Measurements from ENCODE around the gene PLAGL1. TPM values are rescaled to one million over a fixed set of nuclear protein-coding genes. Genes with fewer than 3 reads are reported as not detected.

Gene PLAGL1
- total and polyA plus RNA-seq, 2 donors (not counting 1 experiment from before 2014, with no cell fraction given), result 23.6 to 36.0 TPM

- no peaks in the 10 kb centered on the region for H3K4me1 Mint-ChIP-seq
- no peak overlapping the region for H3K27ac Mint-ChIP-seq
- no CpG with 5 or more reads among the region's 3 CpGs for WGBS (ENCODE audit: insufficient coverage)
- intact Hi-C loops (cut with micrococcal nuclease), result no loop called here
- no peak overlapping the region for H3K27ac ChIP-seq (ENCODE audit: low read length in 2 of 2)
- TF ChIP-seq EZH2 (IDR thresholded peaks at IDR 0.05; ENCODE audit: borderline replicate concordance, insufficient read depth, low read depth, low read length, poor library complexity, severe bottlenecking) (no peak), CTCF (IDR thresholded peaks at IDR 0.05) (no peak)
- no peak overlapping the region for H3K4me3 ChIP-seq (ENCODE audit: control extremely low read depth in 1 of 5, extremely low read depth in 1 of 5, insufficient read depth in 1 of 5, low read depth in 2 of 5, low read length in 4 of 5)
- H3K9ac ChIP-seq (ENCODE audit: low read length), result no peak overlapping the region
- no peak overlapping the region for H3K4me2 ChIP-seq (replicated peaks; ENCODE audit: low read depth, low read length, poor library complexity, severe bottlenecking)
- DNase-seq (no peak), ATAC-seq (ENCODE audit: low read depth) (no peak)
- H3K4me3 Mint-ChIP-seq, result no peak overlapping the region
- H4K20me1 ChIP-seq (ENCODE audit: control insufficient read depth, insufficient read depth, low read length, poor library complexity, severe bottlenecking), result no peaks in the 10 kb centered on the region
- H3K27me3 Mint-ChIP-seq, result no peaks in the 10 kb centered on the region
- POLR2A ChIA-PET, result no interaction called here
- H3K27me3 ChIP-seq (replicated peaks in 1 of 4; ENCODE audit: control extremely low read depth in 1 of 4, control insufficient read depth in 3 of 4, insufficient read depth in 4 of 4, low read length in 3 of 4), result no peaks in the 10 kb centered on the region
- CTCF ChIA-PET, result interaction anchor here (1.5 kb wide), 1 partner anchor 16 kb away, joined by 6 read pairs; no protein-coding TSS in a partner anchor
- H3K4me1 ChIP-seq (ENCODE audit: control insufficient read depth in 2 of 2, insufficient read depth in 2 of 2, low read length in 2 of 2), result no peaks in the 10 kb centered on the region
- no peak overlapping the region for H2AFZ ChIP-seq (ENCODE audit: insufficient read depth, low read depth, low read length, poor library complexity, severe bottlenecking)
- no peaks in the 10 kb centered on the region for H3K79me2 ChIP-seq (ENCODE audit: control insufficient read depth, insufficient read depth, low read length)
- no peaks in the 10 kb centered on the region for H3K36me3 ChIP-seq (replicated peaks in 1 of 2; ENCODE audit: control extremely low read depth in 1 of 2, control insufficient read depth in 1 of 2, extremely low read depth in 1 of 2, insufficient read depth in 2 of 2, low read length in 1 of 2)
- peaks cover 4 to 9% (median 6%) of the 10 kb centered on the region in 3 donors for H3K9me3 ChIP-seq (ENCODE audit: control extremely low read depth in 1 of 3, control insufficient read depth in 2 of 3, insufficient read depth in 1 of 3, low read length in 2 of 3)
- peaks cover 3% of the 10 kb centered on the region for H3K9me3 Mint-ChIP-seq (ENCODE audit: insufficient read depth)
Measured at GRCh38 chr6:144029452-144029851, 21.4 kb upstream of the PLAGL1 start.

- H3K9ac ChIP-seq (ENCODE audit: low read length), result no peak overlapping the region
- CTCF ChIA-PET, result interaction anchor here (1.0 kb wide), 1 partner anchor 1606 kb away, joined by 3 read pairs; no protein-coding TSS in a partner anchor
- H3K4me1 ChIP-seq (ENCODE audit: control insufficient read depth in 2 of 2, insufficient read depth in 2 of 2, low read length in 2 of 2), result no peaks in the 10 kb centered on the region
- no peaks in the 10 kb centered on the region for H3K79me2 ChIP-seq (ENCODE audit: control insufficient read depth, insufficient read depth, low read length)
- no peak for ATAC-seq (ENCODE audit: low read depth)
- Mint-ChIP-seq H3K27ac (no peak overlapping the region), H3K4me1 (no peaks in the 10 kb centered on the region), H3K4me3 (no peak overlapping the region), H3K27me3 (no peaks in the 10 kb centered on the region), H3K9me3 (ENCODE audit: insufficient read depth) (no peaks in the 10 kb centered on the region)
- H4K20me1 ChIP-seq (ENCODE audit: control insufficient read depth, insufficient read depth, low read length, poor library complexity, severe bottlenecking), result no peaks in the 10 kb centered on the region
- intact Hi-C loops (cut with micrococcal nuclease), result no loop called here
- no peak overlapping the region for H3K4me2 ChIP-seq (replicated peaks; ENCODE audit: low read depth, low read length, poor library complexity, severe bottlenecking)
- no peak for DNase-seq
- POLR2A ChIA-PET, result no interaction called here
- TF ChIP-seq CTCF (IDR thresholded peaks at IDR 0.05), result no peak
- TF ChIP-seq EZH2 (IDR thresholded peaks at IDR 0.05; ENCODE audit: borderline replicate concordance, insufficient read depth, low read depth, low read length, poor library complexity, severe bottlenecking), result no peak
- H3K27ac ChIP-seq (ENCODE audit: low read length in 2 of 2), result no peak overlapping the region
- no peaks in the 10 kb centered on the region for H3K36me3 ChIP-seq (replicated peaks in 1 of 2; ENCODE audit: control extremely low read depth in 1 of 2, control insufficient read depth in 1 of 2, extremely low read depth in 1 of 2, insufficient read depth in 2 of 2, low read length in 1 of 2)
- no peak overlapping the region for H2AFZ ChIP-seq (ENCODE audit: insufficient read depth, low read depth, low read length, poor library complexity, severe bottlenecking)
- H3K27me3 ChIP-seq (replicated peaks in 1 of 4; ENCODE audit: control extremely low read depth in 1 of 4, control insufficient read depth in 3 of 4, insufficient read depth in 4 of 4, low read length in 3 of 4), result no peaks in the 10 kb centered on the region
- no peak overlapping the region for H3K4me3 ChIP-seq (ENCODE audit: control extremely low read depth in 1 of 5, extremely low read depth in 1 of 5, insufficient read depth in 1 of 5, low read depth in 2 of 5, low read length in 4 of 5)
- H3K9me3 ChIP-seq (ENCODE audit: control extremely low read depth in 1 of 3, control insufficient read depth in 2 of 3, insufficient read depth in 1 of 3, low read length in 2 of 3), result no peaks in the 10 kb centered on the region
Measured at GRCh38 chr6:144027932-144028587, 20.0 kb upstream of the PLAGL1 start.
